ENCODE results near the gene AZIN2. TPM values are rescaled to one million over a fixed set of nuclear protein-coding genes. Genes with fewer than 3 reads are reported as not detected.

Gene AZIN2
- total RNA-seq, 4 donors from 2014 or later = 2.1 to 3.7 (median 3.2) TPM

DNA sequence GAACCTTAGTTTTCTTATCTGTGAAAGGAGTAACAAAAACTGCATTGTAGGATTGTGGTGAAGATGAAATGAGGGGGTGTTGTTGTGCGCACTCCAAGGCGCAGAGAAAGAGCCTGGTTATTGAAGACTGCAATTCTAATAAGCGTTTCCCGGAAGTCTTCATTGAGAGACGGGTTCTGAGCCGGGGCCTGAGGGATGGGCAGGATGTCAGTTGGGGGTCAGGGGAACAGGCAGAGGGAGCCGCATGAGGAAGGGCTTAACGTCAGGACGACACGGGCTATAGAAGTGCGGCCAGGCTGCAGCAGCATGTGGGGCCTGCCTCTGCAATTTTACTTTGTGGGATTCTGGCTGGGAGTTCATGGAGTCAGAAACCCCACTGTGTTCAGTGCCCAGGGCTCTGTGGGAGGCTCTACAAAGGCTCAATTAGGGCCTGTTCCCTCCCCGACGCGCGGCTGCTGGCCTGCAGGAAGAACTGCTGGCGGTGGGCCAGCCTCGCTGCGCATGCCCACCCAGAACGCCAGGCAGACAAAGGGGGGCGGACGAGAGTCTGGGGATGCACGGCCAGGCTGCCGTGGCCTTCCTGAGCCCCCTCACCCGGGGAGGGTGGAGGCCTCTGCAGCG is 80.2 kb downstream of the AZIN2 start:
- DNase-seq (ENCODE audit: low spot score in 2 of 2) = no peak
- TF ChIP-seq POLR2A (IDR thresholded peaks at IDR 0.05) = no peak
- TF ChIP-seq, protein P1, sequence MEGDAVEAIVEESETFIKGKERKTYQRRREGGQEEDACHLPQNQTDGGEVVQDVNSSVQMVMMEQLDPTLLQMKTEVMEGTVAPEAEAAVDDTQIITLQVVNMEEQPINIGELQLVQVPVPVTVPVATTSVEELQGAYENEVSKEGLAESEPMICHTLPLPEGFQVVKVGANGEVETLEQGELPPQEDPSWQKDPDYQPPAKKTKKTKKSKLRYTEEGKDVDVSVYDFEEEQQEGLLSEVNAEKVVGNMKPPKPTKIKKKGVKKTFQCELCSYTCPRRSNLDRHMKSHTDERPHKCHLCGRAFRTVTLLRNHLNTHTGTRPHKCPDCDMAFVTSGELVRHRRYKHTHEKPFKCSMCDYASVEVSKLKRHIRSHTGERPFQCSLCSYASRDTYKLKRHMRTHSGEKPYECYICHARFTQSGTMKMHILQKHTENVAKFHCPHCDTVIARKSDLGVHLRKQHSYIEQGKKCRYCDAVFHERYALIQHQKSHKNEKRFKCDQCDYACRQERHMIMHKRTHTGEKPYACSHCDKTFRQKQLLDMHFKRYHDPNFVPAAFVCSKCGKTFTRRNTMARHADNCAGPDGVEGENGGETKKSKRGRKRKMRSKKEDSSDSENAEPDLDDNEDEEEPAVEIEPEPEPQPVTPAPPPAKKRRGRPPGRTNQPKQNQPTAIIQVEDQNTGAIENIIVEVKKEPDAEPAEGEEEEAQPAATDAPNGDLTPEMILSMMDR (IDR thresholded peaks at IDR 0.05) = no peak
- no peak for TF ChIP-seq EP300 (IDR thresholded peaks at IDR 0.05)
- no peak for TF ChIP-seq POLR2AphosphoS5 (IDR thresholded peaks at IDR 0.05)
- Histone ChIP-seq H3K27ac (no peak overlapping the region), H3K4me3 (no peak overlapping the region), H3K27me3 (no peaks in the 10 kb centered on the region), H3K4me1 (peaks cover 10% of the 10 kb centered on the region), H3K36me3 (peaks cover 23% of the 10 kb centered on the region), H3K9me3 (no peaks in the 10 kb centered on the region)
- 62% methylated on average over 11 of the region's 25 CpGs for WGBS

DNA sequence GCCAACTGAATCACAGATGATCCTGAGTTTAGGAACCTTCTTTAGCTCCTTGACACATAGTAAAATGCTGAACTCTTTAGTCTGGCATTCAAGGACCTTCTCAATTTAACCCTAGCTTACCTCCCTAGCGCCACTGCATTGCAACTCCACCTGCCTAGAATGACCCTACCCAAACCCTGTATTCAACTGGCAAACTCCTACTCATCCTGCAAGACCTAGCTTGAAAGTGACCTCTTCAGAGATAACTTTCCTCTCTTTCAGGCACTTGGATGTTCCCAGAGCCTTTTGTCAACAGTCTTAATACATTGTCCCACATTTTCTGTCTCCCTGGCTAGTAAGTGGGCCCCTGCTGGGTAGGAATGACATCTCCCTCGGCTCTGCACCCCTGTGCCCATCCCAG is 81.2 kb downstream of the AZIN2 start:
- H3K9me3 ChIP-seq = no peaks in the 10 kb centered on the region
- H3K27ac ChIP-seq = no peak overlapping the region
- WGBS = 88% methylated on average over 1 of the region's 2 CpGs
- peaks cover 10% of the 10 kb centered on the region for H3K4me1 ChIP-seq
- no peak for DNase-seq (ENCODE audit: low spot score in 2 of 2)
- H3K4me3 ChIP-seq = no peak overlapping the region
- H3K27me3 ChIP-seq = no peaks in the 10 kb centered on the region
- H3K36me3 ChIP-seq = peaks cover 23% of the 10 kb centered on the region
- TF ChIP-seq POLR2AphosphoS5 (IDR thresholded peaks at IDR 0.05) = no peak

DNA sequence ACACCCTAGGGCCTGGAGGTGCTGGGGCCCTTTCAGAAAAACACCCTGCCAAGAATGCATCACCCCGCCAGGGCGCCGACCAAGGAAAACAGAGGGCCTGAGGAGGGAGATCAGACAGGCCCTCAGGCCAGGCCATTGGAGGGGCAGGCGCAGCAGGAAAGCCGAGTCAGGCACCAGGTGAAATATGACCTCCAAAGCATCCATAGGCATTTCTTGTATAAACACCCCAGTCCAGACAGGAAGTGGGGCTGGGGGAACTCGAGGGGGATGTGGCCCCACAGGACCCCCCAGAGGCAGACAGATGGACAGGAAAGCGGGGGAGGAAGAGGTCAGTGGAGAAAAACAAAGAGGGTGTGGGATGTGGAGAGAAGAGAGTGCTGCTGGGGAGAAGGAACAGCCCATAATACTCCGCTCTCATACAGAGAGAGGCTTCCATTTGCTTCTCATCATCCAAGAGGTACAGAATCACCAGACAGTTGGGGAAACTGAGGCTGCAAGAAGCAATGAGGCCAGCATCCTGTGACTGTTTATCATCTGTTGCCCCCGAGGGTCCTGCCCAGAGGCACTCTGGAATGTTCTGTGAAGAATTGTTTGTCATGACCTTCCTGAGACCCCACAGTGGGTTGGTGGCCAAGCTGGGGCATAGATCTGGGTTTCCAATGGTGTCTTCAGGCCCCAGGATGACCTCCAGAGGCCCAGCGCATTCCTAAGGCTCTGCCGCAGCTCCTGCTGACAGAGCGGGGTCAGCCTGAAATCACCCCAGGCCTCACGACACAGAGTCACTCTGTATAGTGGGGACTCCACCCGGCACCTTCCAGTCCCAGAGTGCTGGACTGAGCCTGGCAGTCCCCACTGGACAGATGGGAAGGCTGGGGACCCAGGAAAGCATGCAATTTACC is 82.9 kb downstream of the AZIN2 start:
- WGBS = 71% methylated on average over 14 of the region's 14 CpGs
- no peaks in the 10 kb centered on the region for H3K9me3 ChIP-seq
- no peak overlapping the region for H3K4me3 ChIP-seq
- H3K27ac ChIP-seq = no peak overlapping the region
- H3K27me3 ChIP-seq = no peaks in the 10 kb centered on the region
- no peak for DNase-seq (ENCODE audit: low spot score in 2 of 2)
- TF ChIP-seq EP300 (IDR thresholded peaks at IDR 0.05) (no peak), POLR2AphosphoS5 (IDR thresholded peaks at IDR 0.05) (no peak)
- peaks cover 13% of the 10 kb centered on the region for H3K36me3 ChIP-seq
- peaks cover 10% of the 10 kb centered on the region for H3K4me1 ChIP-seq

DNA sequence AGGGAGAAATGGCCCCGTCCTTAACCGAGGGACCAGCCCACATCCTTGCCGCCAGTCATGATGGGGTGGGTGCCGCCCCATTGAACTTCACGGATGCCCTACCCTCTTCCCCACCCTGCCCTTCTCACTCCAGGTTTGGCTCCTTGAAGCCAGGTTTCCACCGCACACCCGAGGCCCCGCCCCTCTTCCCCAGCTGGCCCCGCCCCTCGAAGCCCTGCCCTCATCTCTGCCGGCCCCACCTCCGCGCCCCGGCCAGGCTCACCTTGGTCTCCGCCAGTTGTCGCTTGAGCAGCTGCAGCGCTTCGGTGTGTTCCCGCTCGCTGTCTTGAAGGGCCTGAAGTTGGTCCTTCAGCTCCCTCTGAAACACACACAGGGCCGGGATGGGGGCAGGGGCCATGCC is 84.3 kb downstream of the AZIN2 start:
- no peaks in the 10 kb centered on the region for H3K27me3 ChIP-seq
- WGBS = 86% methylated on average over 21 of the region's 21 CpGs
- no peak overlapping the region for H3K4me3 ChIP-seq
- H3K4me1 ChIP-seq = peaks cover 10% of the 10 kb centered on the region
- no peak for DNase-seq (ENCODE audit: low spot score in 2 of 2)
- no peak for TF ChIP-seq POLR2AphosphoS5 (IDR thresholded peaks at IDR 0.05)
- TF ChIP-seq, protein P1 (IDR thresholded peaks at IDR 0.05) = no peak
- no peak for TF ChIP-seq EP300 (IDR thresholded peaks at IDR 0.05)
- no peak for TF ChIP-seq POLR2A (IDR thresholded peaks at IDR 0.05)
- peaks cover 4% of the 10 kb centered on the region for H3K36me3 ChIP-seq
- no peak overlapping the region for H3K27ac ChIP-seq
- H3K9me3 ChIP-seq = no peaks in the 10 kb centered on the region

DNA sequence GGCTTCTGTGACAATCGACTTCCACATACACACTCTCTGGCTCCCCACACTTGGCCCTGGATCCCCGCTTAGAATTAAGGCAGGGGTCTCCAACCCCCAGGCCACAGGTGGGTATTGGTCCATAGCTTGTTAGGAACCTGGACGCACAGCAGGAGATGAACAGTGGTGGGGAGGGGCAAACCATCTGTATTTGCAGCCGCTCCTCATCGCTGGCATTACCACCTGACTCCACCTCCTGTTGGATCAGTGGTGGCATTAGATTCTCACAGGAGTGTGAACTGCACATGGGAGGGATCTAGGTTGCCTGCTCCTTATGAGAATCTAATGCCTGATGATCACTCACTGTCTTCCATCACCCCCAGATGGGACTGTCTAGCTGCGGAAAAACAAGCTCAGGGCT is 84.9 kb downstream of the AZIN2 start:
- WGBS = 97% methylated on average over 6 of the region's 6 CpGs
- Histone ChIP-seq H3K27ac (no peak overlapping the region), H3K4me1 (peaks cover 8% of the 10 kb centered on the region), H3K36me3 (peaks cover 4% of the 10 kb centered on the region), H3K27me3 (no peaks in the 10 kb centered on the region), H3K9me3 (no peaks in the 10 kb centered on the region), H3K4me3 (no peak overlapping the region)
- TF ChIP-seq POLR2A (IDR thresholded peaks at IDR 0.05) = no peak
- TF ChIP-seq POLR2AphosphoS5 (IDR thresholded peaks at IDR 0.05) = no peak
- TF ChIP-seq, protein P1 (IDR thresholded peaks at IDR 0.05) = no peak
- TF ChIP-seq EP300 (IDR thresholded peaks at IDR 0.05) = no peak
- DNase-seq (ENCODE audit: low spot score in 2 of 2) = no peak
